ENCODE results near the gene WDR27.

WDR27 gene

DNA sequence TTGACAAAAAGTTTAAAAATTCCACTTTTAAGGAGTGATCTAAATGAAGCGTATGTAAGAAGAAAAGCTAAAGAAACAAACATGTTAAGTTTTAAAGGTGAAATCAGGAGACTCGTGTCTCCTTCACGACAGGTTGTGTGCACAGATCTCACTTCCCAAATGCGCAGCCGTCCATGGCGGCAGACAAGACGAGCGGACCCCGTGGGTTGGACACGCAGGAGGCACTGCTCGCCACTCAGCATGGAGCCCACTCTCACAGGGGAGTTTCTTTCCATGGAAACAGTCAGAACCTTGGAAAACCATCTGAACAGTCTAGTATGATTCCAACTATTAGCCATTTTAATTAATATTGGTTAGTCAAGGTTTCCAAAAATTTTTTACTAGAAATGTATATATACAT lies 48.9 kb downstream of the WDR27 start:
- H3K27ac ChIP-seq (ENCODE audit: extremely low read depth, low read depth, low read length): no peak overlapping the region
- ChIA-PET CTCF (no interaction called here), POLR2A (no interaction called here)
- no peaks in the 10 kb centered on the region for H3K9me3 ChIP-seq (ENCODE audit: control insufficient read depth, insufficient read depth, low read depth, low read length)
- no peak overlapping the region for H3K4me3 ChIP-seq (ENCODE audit: low read depth, low read length)
- no peaks in the 10 kb centered on the region for H3K4me1 ChIP-seq (ENCODE audit: control insufficient read depth, insufficient read depth, low read length)
- TF ChIP-seq, protein P1, sequence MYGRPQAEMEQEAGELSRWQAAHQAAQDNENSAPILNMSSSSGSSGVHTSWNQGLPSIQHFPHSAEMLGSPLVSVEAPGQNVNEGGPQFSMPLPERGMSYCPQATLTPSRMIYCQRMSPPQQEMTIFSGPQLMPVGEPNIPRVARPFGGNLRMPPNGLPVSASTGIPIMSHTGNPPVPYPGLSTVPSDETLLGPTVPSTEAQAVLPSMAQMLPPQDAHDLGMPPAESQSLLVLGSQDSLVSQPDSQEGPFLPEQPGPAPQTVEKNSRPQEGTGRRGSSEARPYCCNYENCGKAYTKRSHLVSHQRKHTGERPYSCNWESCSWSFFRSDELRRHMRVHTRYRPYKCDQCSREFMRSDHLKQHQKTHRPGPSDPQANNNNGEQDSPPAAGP (tag by site-specific recombination; IDR thresholded peaks at IDR 0.05): no peak
- H3K36me3 ChIP-seq (ENCODE audit: control insufficient read depth in 2 of 2, insufficient read depth in 1 of 2, low read length in 2 of 2): peaks cover 7 to 59% of the 10 kb centered on the region in 2 experiments; a peak in 2 of 3 replicates

DNA sequence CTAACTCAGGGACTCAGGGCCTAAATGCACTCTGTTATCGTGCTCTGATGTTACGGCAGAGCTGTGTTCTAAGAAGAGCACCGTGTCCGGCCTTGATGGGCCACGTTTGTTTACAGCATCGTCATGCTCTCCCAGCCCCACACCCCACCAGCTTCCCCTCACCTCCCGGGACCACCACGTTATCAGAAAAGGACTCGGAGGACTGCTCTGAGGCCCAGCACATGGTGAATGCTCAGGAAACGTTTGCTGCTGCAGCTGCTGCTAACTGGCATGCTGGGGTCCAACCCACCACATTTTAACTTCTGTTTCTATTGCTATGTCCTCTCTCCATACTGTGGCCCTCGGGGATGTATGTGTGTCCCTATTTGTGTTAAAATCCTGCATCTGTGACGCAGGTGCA lies 50.3 kb downstream of the WDR27 start:
- Histone ChIP-seq H3K4me3 (ENCODE audit: low read depth, low read length) (no peak overlapping the region), H3K9me3 (ENCODE audit: control insufficient read depth, insufficient read depth, low read depth, low read length) (no peaks in the 10 kb centered on the region), H3K4me1 (ENCODE audit: control insufficient read depth, insufficient read depth, low read length) (no peaks in the 10 kb centered on the region), H3K27ac (ENCODE audit: extremely low read depth, low read depth, low read length) (no peak overlapping the region), H3K36me3 (ENCODE audit: control insufficient read depth in 2 of 2, insufficient read depth in 1 of 2, low read length in 2 of 2) (peaks cover 7 to 45% of the 10 kb centered on the region in 2 experiments; a peak in 2 of 3 replicates)
- TF ChIP-seq GFI1B (tag by site-specific recombination; IDR thresholded peaks at IDR 0.05): no peak
- no peak for TF ChIP-seq ZSCAN16 (tag by site-specific recombination; IDR thresholded peaks at IDR 0.05)
- no peak for TF ChIP-seq GLIS2 (tag by site-specific recombination; IDR thresholded peaks at IDR 0.05)
- TF ChIP-seq, protein P2, sequence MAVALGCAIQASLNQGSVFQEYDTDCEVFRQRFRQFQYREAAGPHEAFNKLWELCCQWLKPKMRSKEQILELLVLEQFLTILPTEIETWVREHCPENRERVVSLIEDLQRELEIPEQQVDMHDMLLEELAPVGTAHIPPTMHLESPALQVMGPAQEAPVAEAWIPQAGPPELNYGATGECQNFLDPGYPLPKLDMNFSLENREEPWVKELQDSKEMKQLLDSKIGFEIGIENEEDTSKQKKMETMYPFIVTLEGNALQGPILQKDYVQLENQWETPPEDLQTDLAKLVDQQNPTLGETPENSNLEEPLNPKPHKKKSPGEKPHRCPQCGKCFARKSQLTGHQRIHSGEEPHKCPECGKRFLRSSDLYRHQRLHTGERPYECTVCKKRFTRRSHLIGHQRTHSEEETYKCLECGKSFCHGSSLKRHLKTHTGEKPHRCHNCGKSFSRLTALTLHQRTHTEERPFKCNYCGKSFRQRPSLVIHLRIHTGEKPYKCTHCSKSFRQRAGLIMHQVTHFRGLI (tag by site-specific recombination; IDR thresholded peaks at IDR 0.05): no peak
- no peak for TF ChIP-seq ZNF354C (tag by site-specific recombination; IDR thresholded peaks at IDR 0.05; ENCODE audit: borderline replicate concordance, low read depth)
- no peak for TF ChIP-seq ZNF596 (tag by site-specific recombination; IDR thresholded peaks at IDR 0.05)
- TF ChIP-seq ZNF184 (tag by site-specific recombination; IDR thresholded peaks at IDR 0.05): no peak
- TF ChIP-seq YY1 (tag by site-specific recombination; IDR thresholded peaks at IDR 0.05): no peak
- no peak for TF ChIP-seq ZFP37 (tag by site-specific recombination; IDR thresholded peaks at IDR 0.05)
- TF ChIP-seq ZNF585B (tag by site-specific recombination; IDR thresholded peaks at IDR 0.05): no peak
- TF ChIP-seq ZNF394 (tag by site-specific recombination; IDR thresholded peaks at IDR 0.05; ENCODE audit: borderline replicate concordance): no peak
- no peak for TF ChIP-seq ZNF707 (tag by site-specific recombination; IDR thresholded peaks at IDR 0.05)
- TF ChIP-seq ZNF133 (tag by site-specific recombination; IDR thresholded peaks at IDR 0.05): no peak
- TF ChIP-seq, protein P3, sequence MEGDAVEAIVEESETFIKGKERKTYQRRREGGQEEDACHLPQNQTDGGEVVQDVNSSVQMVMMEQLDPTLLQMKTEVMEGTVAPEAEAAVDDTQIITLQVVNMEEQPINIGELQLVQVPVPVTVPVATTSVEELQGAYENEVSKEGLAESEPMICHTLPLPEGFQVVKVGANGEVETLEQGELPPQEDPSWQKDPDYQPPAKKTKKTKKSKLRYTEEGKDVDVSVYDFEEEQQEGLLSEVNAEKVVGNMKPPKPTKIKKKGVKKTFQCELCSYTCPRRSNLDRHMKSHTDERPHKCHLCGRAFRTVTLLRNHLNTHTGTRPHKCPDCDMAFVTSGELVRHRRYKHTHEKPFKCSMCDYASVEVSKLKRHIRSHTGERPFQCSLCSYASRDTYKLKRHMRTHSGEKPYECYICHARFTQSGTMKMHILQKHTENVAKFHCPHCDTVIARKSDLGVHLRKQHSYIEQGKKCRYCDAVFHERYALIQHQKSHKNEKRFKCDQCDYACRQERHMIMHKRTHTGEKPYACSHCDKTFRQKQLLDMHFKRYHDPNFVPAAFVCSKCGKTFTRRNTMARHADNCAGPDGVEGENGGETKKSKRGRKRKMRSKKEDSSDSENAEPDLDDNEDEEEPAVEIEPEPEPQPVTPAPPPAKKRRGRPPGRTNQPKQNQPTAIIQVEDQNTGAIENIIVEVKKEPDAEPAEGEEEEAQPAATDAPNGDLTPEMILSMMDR (tag by site-specific recombination; IDR thresholded peaks at IDR 0.05): no peak
- no peak for TF ChIP-seq ZNF747 (tag by site-specific recombination; IDR thresholded peaks at IDR 0.05)
- no peak for TF ChIP-seq ZNF174 (tag by site-specific recombination; IDR thresholded peaks at IDR 0.05)
- POLR2A ChIA-PET: no interaction called here
- CTCF ChIA-PET: no interaction called here

DNA sequence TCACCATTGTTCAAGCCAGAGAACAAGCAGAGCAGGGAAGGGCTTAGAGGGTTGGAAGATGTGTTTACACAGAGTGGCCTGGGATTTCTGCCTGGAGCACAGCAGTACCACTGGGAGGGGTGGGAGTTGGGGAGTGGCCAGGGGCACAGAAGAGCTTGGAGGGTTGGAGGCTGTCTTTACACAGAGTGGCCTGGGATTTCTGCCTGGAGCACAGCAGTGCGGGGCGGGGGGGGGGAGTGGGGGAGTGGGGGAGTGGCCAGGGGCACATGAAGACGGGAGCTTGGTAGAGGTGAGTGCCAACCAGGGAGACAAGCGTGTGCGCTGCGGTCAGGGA lies 50.9 kb downstream of the WDR27 start:
- Histone ChIP-seq H3K4me3 (ENCODE audit: low read depth, low read length) (no peak overlapping the region), H3K27ac (ENCODE audit: extremely low read depth, low read depth, low read length) (no peak overlapping the region), H3K4me1 (ENCODE audit: control insufficient read depth, insufficient read depth, low read length) (no peaks in the 10 kb centered on the region), H3K9me3 (ENCODE audit: control insufficient read depth, insufficient read depth, low read depth, low read length) (no peaks in the 10 kb centered on the region), H3K36me3 (ENCODE audit: control insufficient read depth in 2 of 2, insufficient read depth in 1 of 2, low read length in 2 of 2) (peaks cover 1 to 39% of the 10 kb centered on the region in 2 experiments; a peak in 2 of 3 replicates)
- ChIA-PET CTCF (interaction anchor here (0.6 kb wide), 1 partner anchor 135 kb away, joined by 3 read pairs; no protein-coding TSS in a partner anchor), POLR2A (no interaction called here)
- TF ChIP-seq ZBTB1 (tag by site-specific recombination; IDR thresholded peaks at IDR 0.05): no peak
- TF ChIP-seq, protein P4, sequence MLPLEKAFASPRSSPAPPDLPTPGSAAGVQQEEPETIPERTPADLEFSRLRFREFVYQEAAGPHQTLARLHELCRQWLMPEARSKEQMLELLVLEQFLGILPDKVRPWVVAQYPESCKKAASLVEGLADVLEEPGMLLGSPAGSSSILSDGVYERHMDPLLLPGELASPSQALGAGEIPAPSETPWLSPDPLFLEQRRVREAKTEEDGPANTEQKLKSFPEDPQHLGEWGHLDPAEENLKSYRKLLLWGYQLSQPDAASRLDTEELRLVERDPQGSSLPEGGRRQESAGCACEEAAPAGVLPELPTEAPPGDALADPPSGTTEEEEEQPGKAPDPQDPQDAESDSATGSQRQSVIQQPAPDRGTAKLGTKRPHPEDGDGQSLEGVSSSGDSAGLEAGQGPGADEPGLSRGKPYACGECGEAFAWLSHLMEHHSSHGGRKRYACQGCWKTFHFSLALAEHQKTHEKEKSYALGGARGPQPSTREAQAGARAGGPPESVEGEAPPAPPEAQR (tag by site-specific recombination; IDR thresholded peaks at IDR 0.05): no peak

Measured in HEK293 (cell line).